Measurements from ENCODE around the gene IL17B. TPM values are rescaled to one million over a fixed set of nuclear protein-coding genes. Genes with fewer than 3 reads are reported as not detected.

Gene IL17B
- total RNA-seq, 1 donor from 2014 or later, result 0.46 TPM

GRCh38 chr5:149417711-149418368, 38.7 kb upstream of the IL17B start:
- Mint-ChIP-seq H3K9me3 (no peaks in the 10 kb centered on the region), H3K36me3 (no peaks in the 10 kb centered on the region), H3K4me3 (peak overlapping the region; percentile 64), H3K4me1 (ENCODE audit: unreplicated experiment) (peaks cover 60% of the 10 kb centered on the region), H3K27ac (peak overlapping the region; percentile 41), H3K27me3 (no peaks in the 10 kb centered on the region)
- no peak for DNase-seq (ENCODE audit: extremely low spot score, unreplicated experiment)
- no peak for TF ChIP-seq CTCF (conservative IDR thresholded peaks at IDR 0.05)

- Mint-ChIP-seq H3K4me1 (ENCODE audit: unreplicated experiment) (peaks cover 57% of the 10 kb centered on the region), H3K27me3 (no peaks in the 10 kb centered on the region), H3K27ac (peak overlapping the region; percentile 41), H3K4me3 (peak overlapping the region; percentile 62), H3K36me3 (no peaks in the 10 kb centered on the region), H3K9me3 (no peaks in the 10 kb centered on the region)
- DNase-seq (ENCODE audit: extremely low spot score, unreplicated experiment), result no peak
- TF ChIP-seq CTCF (conservative IDR thresholded peaks at IDR 0.05), result no peak
These were observed 38.1 kb upstream of the IL17B start for GRCh38 chr5:149416987-149417710.

GRCh38 chr5:149415066-149415967, 36.2 kb upstream of the IL17B start:
- TF ChIP-seq CTCF (conservative IDR thresholded peaks at IDR 0.05), result no peak
- Mint-ChIP-seq H3K4me3 (no peak overlapping the region), H3K9me3 (no peaks in the 10 kb centered on the region), H3K4me1 (ENCODE audit: unreplicated experiment) (peaks cover 44% of the 10 kb centered on the region), H3K36me3 (no peaks in the 10 kb centered on the region), H3K27me3 (no peaks in the 10 kb centered on the region), H3K27ac (no peak overlapping the region)
- DNase-seq (ENCODE audit: extremely low spot score, unreplicated experiment), result no peak

- Mint-ChIP-seq H3K27me3 (no peaks in the 10 kb centered on the region), H3K36me3 (no peaks in the 10 kb centered on the region), H3K4me3 (no peak overlapping the region), H3K27ac (no peak overlapping the region), H3K4me1 (ENCODE audit: unreplicated experiment) (peaks cover 39% of the 10 kb centered on the region), H3K9me3 (no peaks in the 10 kb centered on the region)
- DNase-seq (ENCODE audit: extremely low spot score, unreplicated experiment), result no peak
- no peak for TF ChIP-seq CTCF (conservative IDR thresholded peaks at IDR 0.05)
These were observed 35.4 kb upstream of the IL17B start for GRCh38 chr5:149414405-149415065.

GRCh38 chr5:149413477-149414210, 34.6 kb upstream of the IL17B start:
- Mint-ChIP-seq H3K9me3 (no peaks in the 10 kb centered on the region), H3K36me3 (no peaks in the 10 kb centered on the region), H3K4me3 (no peak overlapping the region), H3K4me1 (ENCODE audit: unreplicated experiment) (peaks cover 33% of the 10 kb centered on the region), H3K27me3 (no peaks in the 10 kb centered on the region), H3K27ac (no peak overlapping the region)
- TF ChIP-seq CTCF (conservative IDR thresholded peaks at IDR 0.05), result no peak
- no peak for DNase-seq (ENCODE audit: extremely low spot score, unreplicated experiment)

Data from type B pancreatic cell (in vitro differentiated cells).